Endometrium (tissue), 2 donors: ENCODE data around the gene CCDC69.

Source experiments
- FAIRE-seq: peaks from 2 replicates; lab custom pipeline; 2012; peaks lifted over from hg19 to GRCh38; lab: Jason Lieb, UNC
- donor health status: control.
- donor health status: control.

CCDC69 gene

DNA sequence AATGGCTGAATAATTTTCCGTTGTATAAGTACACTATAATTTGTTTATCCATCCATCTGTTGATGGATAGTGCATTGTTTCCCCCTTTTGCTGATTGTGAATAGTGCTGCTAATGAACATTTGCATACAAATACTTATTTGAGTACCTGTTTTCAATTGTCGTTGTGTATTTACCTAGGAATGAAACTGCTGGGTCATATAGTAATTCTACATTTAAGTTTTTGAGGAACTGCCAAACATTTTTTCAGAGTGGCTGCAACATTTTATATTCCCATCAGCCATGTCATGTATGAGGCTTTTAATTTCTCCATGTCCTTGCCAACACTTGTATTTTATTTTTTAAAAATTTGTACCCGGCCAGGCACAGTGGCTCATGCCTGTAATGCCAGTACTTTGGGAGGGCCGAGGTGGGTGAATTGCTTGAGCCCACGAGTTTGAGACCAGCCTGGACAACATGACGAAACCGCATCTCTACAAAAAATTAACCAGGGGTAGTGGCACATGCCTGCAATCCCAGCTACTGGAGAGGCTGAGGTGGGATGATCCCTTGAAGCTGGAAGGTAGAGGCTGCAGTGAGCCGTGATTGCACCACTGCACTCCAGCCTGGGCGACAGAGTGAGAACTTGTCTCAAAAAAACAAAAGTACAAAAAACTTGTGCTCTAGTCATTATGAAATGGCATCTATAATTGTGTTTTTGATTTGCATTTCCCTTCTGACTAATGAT, 64.1 kb downstream of the CCDC69 start:
- no peak for FAIRE-seq

GRCh38 chr5:151158287-151158661, 65.6 kb downstream of the CCDC69 start:
- FAIRE-seq = no peak

DNA sequence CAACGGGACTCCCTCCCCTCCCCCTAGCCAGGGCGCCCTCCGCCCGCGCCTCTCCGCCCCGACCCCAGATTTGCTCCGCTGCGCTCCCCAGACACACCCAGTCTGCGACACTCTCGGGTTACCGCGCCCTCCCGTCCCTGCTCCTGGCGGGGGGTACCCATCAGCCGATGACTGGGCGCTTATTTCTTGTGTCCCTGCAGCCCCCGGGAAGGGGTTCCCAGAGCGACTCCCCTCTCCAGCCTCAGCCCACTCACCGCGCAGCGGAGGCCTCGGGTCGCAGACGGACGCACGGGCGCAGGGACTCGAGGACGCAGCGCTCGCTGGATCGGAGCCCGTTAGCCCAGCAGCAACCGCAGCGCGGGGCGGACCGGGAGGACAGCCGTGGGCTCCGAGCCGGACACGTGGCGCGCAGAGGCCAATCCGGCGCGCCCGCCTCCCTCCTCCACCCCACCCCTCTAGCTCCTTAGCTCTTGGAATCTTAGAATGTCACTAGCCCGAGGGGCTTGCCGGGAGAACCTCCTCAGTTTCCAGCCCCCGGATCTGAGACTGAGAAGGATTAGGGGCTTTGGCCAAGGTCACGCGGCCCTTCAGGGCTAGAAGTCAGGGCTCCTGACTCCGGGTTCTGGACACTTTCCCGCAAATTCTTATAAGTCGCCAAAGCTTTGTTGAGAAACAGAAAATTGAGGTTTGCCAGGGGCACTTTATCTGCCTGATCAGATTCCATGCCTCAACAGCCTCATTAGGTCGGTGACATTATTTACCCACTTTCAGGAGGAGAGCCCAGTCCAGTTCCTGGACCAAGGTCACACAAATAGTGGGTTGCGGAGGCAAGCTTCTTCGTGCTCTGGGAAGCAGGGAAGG, 66.2 kb downstream of the CCDC69 start, which contains the start of gene ANXA6:
Gene ANXA6, minus strand, starts transcription at position 354 of the 861 bp plus-strand sequence. CDS start 9,878 bp downstream, outside the sequence.
- FAIRE-seq = no peak

- FAIRE-seq = no peak
Observed at GRCh38 chr5:151156507-151157420, 67.1 kb downstream of the CCDC69 start.

GRCh38 chr5:151155775-151156506, 68.0 kb downstream of the CCDC69 start:
- FAIRE-seq = no peak

DNA sequence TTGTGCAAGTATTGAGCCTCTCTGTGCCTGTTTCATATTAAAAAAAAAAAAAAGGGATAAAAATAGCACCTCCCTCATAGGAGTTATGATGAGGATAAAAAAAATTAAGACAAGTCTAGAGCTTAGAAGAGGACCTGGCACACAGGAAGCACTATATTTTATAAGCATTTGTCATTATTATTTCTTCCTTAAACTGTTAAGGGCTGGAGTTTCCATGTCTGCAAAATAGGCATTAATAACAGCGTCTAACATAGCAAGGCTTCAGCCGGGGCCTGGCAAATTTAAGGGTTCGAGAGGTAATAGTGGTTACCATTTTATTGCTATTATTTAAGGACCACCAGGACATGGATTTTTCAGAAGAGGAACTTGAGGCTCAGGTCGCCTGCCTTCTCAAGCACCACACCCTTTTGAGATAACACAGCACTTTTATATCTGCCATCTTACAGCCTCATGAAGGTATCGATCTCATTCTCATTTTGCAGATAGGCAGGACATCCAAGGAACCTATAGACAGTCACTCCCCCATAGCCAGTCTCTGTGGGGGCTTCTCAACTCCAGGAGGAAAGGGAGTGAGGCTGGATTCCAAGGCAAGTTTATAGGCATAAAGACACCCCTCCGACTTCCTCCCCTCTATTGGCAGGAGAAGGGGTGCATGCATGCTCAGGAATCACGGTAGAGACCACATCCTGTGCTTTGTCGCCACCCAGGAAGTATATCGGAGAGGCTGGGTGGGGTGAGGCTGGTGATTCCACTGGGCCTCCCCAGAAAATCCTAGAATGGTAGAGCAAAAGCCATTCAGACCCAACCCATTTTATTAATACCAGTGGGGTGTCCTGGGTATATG, 68.7 kb downstream of the CCDC69 start:
- no peak for FAIRE-seq

DNA sequence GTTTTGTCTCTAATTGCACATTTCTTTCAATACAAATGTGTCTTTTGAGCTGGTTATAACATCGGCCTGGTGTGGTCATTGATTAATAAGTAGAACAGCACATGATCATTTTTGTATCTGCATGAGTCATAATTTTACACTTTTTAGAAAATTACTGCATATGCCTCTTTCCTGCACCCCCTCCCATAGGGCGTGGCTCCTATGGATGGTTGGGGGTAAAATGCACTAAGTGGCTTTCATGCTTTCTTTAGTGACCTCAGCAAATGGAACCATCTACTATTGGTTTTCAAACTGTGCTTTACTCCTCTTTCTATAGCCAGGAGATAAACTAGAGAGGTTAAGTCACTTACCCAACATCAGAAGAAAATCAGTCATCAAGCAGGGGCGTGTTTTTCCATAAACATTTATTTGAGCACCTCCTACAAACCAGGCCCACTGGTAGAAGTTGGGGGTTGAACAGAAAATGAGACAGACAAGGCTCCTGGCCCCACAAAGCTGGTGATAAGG, 70.1 kb downstream of the CCDC69 start:
- FAIRE-seq = no peak

- no peak for FAIRE-seq
Observed at GRCh38 chr5:151153300-151153699, 70.6 kb downstream of the CCDC69 start.

DNA sequence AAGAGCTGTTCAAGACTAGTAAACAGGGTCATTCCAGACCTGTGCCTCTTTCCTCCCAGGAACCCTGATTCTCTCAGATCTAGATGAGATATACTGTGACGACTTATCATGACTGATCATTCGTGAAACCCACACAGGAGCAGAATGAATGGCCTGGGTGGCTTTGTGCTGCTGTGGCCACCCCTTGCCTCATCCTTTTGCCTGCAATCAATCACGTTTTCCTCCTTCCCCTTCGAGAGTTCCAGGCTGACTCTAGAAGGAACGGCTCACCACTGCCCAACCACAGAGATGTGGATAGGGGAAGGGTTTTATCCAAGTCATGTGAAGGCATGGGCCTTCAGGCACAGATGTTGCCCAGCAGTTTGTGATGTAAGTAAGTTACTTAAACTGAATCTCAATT, 72.1 kb downstream of the CCDC69 start:
- no peak for FAIRE-seq

DNA sequence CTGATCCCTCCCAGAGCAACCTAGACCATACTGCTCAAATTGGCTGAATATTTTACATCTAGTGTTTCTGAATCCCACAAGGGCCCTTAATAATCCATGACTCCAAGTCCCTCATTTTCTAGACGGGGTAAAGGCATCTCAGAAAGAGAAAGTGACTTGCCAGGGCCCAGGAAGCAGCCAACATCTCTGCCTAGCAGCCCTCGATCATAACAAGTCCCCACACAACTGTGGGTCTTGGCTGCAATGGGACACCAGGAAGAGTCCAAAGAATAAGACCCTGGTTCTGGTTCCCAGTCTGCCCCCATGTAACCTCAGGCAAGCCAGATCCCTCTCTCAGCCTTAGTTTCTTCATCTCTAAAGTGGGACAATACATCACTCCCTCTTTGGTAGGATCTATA, 72.6 kb downstream of the CCDC69 start:
- no peak for FAIRE-seq

DNA sequence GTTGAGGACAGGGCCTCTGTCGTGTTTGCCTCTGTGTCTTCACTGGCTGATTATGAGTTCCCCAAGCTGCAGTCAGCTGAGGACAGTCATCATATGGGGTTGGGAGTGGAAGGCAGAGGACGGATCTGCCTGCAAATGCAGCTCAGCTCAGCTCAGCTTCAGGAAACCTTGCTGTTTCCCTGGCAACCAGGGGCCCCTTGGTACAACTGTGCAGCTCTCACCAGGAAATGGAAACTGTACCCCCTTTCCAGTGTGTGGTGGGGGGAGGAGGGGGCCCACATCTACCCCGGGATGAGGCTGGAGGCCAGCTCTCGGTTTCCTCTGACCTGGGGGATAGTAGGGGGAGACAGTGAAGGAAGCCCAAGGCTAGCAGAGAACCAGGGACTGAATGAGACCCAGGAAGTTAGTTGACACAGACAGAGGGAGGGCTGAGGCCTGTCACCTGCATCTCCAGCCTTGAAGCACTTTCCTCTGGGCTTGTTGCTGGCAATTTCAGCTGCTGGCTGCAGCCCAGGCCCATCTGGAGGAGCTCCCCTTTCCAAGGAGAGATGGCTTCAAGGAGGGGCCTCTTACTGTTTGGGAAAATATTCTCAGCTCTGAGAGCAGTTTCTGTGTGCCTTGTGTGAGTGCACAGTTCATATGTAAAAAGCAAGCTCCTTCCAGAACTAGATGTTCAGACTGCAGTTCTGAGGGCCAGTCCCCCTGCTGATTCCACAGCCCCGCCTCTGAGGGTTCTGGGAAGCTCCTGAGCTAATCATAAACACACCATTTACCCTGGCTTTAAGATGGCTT, 73.2 kb downstream of the CCDC69 start:
- no peak for FAIRE-seq

- no peak for FAIRE-seq
Observed at GRCh38 chr5:151148583-151148982, 75.3 kb downstream of the CCDC69 start.

DNA sequence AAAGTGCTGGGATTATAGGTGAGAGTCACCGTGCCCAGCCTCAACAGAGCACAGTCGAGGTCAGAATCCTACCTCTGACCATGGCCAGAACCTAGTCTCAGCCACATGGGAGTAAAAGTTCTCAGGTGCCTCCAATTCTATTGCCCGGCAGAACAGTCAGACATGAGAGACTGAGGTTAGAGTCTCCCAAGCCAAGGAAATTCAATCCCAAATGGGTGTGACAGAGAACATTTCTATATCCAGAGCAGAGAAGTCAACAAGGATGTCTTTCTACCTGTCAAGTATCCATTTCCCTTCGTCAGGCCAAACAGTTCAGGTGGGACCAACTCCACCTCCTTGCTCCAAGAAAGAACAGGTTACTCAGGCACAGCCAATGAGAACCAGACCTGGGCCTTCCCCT, 76.9 kb downstream of the CCDC69 start:
- no peak for FAIRE-seq

- FAIRE-seq = no peak
Observed at GRCh38 chr5:151146061-151146460, 77.8 kb downstream of the CCDC69 start.

DNA sequence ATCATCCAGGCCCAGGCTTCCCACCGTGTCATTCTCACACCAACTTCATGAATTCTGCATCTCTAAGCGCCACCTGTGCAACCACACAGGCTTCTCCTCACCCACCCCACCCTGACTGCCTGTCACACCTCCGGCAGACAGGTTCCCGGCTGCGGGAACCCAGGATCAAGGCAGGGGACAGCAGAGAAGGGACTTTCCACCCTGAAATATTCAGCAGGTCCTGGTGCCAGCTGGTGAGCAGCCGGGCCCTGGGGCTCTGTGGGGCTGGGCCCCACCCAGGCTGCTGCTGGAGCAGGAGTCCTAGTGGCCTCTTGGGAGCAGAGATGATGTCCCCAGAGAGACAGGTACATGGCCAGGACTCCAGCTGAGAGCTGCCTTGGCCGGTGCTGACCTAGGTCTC, 79.0 kb downstream of the CCDC69 start:
- no peak for FAIRE-seq

GRCh38 chr5:151144275-151144674, 79.6 kb downstream of the CCDC69 start:
- FAIRE-seq = no peak

- FAIRE-seq = no peak
Observed at GRCh38 chr5:151143645-151144044, 80.2 kb downstream of the CCDC69 start.

GRCh38 chr5:151142933-151143332, 81.0 kb downstream of the CCDC69 start:
- no peak for FAIRE-seq

DNA sequence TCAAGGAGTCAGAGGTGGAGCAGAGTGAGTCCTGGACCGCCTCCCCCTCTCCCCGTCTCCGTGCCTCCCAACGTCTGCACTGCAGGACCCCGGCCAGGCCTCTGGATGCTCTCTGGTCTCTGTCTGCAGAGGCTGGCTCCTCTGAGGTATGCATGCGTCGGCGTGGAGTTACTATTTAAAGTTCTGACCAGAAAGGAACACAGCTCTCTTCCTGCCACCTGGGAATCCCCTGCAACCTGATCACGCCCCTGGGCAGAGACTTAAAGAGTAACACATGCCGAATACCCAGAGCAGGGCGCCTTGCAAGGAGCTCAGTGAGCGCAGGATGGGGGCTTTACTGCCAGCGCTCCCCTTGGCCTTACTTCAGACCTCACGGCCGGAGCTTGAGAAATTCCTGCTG, 82.4 kb downstream of the CCDC69 start:
- no peak for FAIRE-seq
